ENCODE data around the gene CFHR3. TPM values are rescaled to one million over a fixed set of nuclear protein-coding genes. Genes with fewer than 3 reads are reported as not detected.

Gene CFHR3
- total RNA-seq: under 1 TPM; 0.17 to 0.34 TPM
- polyA plus RNA-seq (ENCODE audit: insufficient read length in 6 of 6): under 1 TPM; 0.13 to 0.98 (median 0.77) TPM
- long read RNA-seq, donor 1: 0 reads
- long read RNA-seq, donor 2: 0 reads
- long read RNA-seq, donor 3: 0 reads
- long read RNA-seq, donor 4: 0 reads
- long read RNA-seq, donor 5: 0 reads
- long read RNA-seq, donor 6: 0 reads
- long read RNA-seq, donor 7: 0 reads
- long read RNA-seq, donor 8: 0 reads
- long read RNA-seq, donor 9: 0 reads
- long read RNA-seq, donor 10: 0 reads
- long read RNA-seq, donor 11: 0 reads
- long read RNA-seq, donor 12: 0 reads

DNA sequence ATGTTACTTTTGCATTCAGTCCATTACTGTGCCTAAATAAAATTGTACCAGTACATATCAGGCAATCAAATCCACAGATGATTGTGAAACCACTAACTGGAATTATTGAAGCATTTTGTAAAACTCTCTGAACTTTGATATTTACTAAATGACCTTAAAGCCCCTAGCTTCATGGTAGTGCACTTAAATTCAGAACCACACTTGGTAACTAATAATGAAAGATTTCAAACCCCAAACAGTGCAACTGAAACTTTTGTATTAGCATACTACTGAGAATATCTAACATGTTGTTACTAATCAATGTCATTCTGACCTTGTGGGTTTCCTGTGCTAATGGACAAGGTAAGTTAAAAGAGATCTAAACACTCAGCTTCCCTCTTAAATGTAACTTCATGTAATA lies at the start of gene CFHR3:
Gene CFHR3, plus strand, starts transcription at position 238 of the 400 bp plus-strand sequence. Its CDS starts 47 bp downstream, at position 285.
- no peaks in the 10 kb centered on the region for H3K27me3 ChIP-seq
- intact Hi-C loops (cut with DNase I): no loop called here
- DNase-seq (no peak), ATAC-seq (no peak)
- TF ChIP-seq, protein P1, sequence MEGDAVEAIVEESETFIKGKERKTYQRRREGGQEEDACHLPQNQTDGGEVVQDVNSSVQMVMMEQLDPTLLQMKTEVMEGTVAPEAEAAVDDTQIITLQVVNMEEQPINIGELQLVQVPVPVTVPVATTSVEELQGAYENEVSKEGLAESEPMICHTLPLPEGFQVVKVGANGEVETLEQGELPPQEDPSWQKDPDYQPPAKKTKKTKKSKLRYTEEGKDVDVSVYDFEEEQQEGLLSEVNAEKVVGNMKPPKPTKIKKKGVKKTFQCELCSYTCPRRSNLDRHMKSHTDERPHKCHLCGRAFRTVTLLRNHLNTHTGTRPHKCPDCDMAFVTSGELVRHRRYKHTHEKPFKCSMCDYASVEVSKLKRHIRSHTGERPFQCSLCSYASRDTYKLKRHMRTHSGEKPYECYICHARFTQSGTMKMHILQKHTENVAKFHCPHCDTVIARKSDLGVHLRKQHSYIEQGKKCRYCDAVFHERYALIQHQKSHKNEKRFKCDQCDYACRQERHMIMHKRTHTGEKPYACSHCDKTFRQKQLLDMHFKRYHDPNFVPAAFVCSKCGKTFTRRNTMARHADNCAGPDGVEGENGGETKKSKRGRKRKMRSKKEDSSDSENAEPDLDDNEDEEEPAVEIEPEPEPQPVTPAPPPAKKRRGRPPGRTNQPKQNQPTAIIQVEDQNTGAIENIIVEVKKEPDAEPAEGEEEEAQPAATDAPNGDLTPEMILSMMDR (IDR thresholded peaks at IDR 0.05): no peak
- no peaks in the 10 kb centered on the region for H3K36me3 ChIP-seq
- H3K27ac ChIP-seq: no peak within 1 kb of the TSS
- H3K4me3 ChIP-seq: no peak within 1 kb of the TSS
- H3K9me3 ChIP-seq: no peaks in the 10 kb centered on the region
- H3K4me1 ChIP-seq: no peaks in the 10 kb centered on the region

DNA sequence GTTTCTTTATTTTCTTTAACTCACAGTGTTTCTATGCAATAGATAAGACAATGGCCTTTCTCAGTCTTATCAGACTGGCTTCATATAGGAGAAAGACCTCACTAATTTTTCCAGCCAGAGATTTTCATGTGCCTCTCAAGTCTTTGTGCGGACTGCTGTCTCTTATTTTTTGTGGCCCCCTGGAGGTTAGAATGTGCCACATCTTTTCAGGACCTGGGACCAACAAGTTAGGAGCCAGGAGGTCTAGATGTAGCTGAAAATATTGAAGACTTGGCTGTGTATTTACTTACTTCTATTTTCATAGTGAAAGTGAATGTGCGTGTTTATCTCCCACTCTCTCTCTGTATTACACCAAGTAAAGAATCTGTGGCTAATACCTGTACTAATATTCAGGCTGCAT lies 42.1 kb upstream of the CFHR3 start:
- H3K9me3 ChIP-seq: no peaks in the 10 kb centered on the region
- H3K36me3 ChIP-seq: no peaks in the 10 kb centered on the region
- no peak overlapping the region for H3K4me3 ChIP-seq
- intact Hi-C loops (cut with DNase I): no loop called here
- H3K27me3 ChIP-seq: no peaks in the 10 kb centered on the region
- ATAC-seq (no peak), DNase-seq (no peak)
- TF ChIP-seq, protein P1 (IDR thresholded peaks at IDR 0.05): no peak
- no peak overlapping the region for H3K27ac ChIP-seq
- no peaks in the 10 kb centered on the region for H3K4me1 ChIP-seq

- H3K9me3 ChIP-seq: peaks cover 0 to under 1% of the 10 kb centered on the region in 2 donors
- no peak overlapping the region for H3K27ac ChIP-seq
- no peaks in the 10 kb centered on the region for H3K4me1 ChIP-seq
- no peak for ATAC-seq
- no peak overlapping the region for H3K4me3 ChIP-seq
- no peaks in the 10 kb centered on the region for H3K27me3 ChIP-seq
- TF ChIP-seq, protein P1 (IDR thresholded peaks at IDR 0.05): no peak
- no peaks in the 10 kb centered on the region for H3K36me3 ChIP-seq
- DNase-seq: no peak
- intact Hi-C loops (cut with DNase I): no loop called here
Observed at GRCh38 chr1:196733091-196733970, 41.3 kb upstream of the CFHR3 start.

- Histone ChIP-seq H3K27me3 (no peaks in the 10 kb centered on the region), H3K9me3 (peaks cover 0 to 7% of the 10 kb centered on the region in 2 donors), H3K27ac (no peak overlapping the region), H3K4me3 (no peak overlapping the region), H3K36me3 (peaks cover 0 to 2% of the 10 kb centered on the region in 2 donors), H3K4me1 (no peaks in the 10 kb centered on the region)
- TF ChIP-seq, protein P1 (IDR thresholded peaks at IDR 0.05): no peak
- DNase-seq: no peak
- ATAC-seq: no peak
- intact Hi-C loops (cut with DNase I): no loop called here
Observed at GRCh38 chr1:196734006-196734405, 40.6 kb upstream of the CFHR3 start.

DNA sequence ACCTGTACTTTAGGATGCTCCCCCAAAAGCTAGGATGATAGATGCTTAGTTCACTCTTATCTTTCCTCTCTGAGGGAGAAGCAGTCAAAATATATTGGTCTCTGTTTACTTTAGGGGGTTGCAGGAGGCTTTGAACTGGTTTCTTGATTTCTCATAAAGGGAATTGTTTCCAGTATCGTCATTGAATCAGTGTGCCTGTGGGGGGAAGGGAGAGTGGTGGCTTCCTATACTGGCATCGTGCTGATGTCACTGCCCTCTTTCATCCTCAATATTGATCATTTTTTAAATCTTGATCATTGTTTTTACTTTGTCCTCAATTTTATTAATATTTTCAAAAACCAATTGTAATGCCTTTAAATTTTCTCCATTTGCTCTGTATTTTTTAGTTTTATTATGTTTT lies 40.2 kb upstream of the CFHR3 start:
- TF ChIP-seq, protein P1 (IDR thresholded peaks at IDR 0.05): no peak
- no peak overlapping the region for H3K4me3 ChIP-seq
- ATAC-seq (no peak), DNase-seq (no peak)
- H3K4me1 ChIP-seq: no peaks in the 10 kb centered on the region
- H3K27ac ChIP-seq: no peak overlapping the region
- peaks cover 0 to 11% of the 10 kb centered on the region in 2 donors for H3K9me3 ChIP-seq
- intact Hi-C loops (cut with DNase I): no loop called here
- peaks cover 0 to 3% of the 10 kb centered on the region in 2 donors for H3K36me3 ChIP-seq
- H3K27me3 ChIP-seq: no peaks in the 10 kb centered on the region
